Trophoblast cell (in vitro differentiated cells and primary cell): Measurements from ENCODE around the gene WNK4.

Source experiments
- DNase-seq, 2 donors: peaks; one replicate each; pipeline ENCODE4 v3.0.0-alpha.2; 2016
- H2AFZ ChIP-seq: 2 replicates; pipeline ENCODE4 v1.6.1; 2013; ENCODE audit warnings: low read length, moderate library complexity, mild to moderate bottlenecking; ENCODE audit not compliant: insufficient read depth, poor library complexity
- H2AK5ac ChIP-seq: 2 replicates; pipeline ENCODE4 v1.6.1; 2013; ENCODE audit warnings: mild to moderate bottlenecking, low read length
- H2BK120ac ChIP-seq: 2 replicates; pipeline ENCODE4 v1.6.1; 2013; ENCODE audit warnings: low read length, mild to moderate bottlenecking, moderate library complexity; ENCODE audit not compliant: insufficient read depth, poor library complexity
- H2BK12ac ChIP-seq: 2 replicates; pipeline ENCODE4 v1.6.1; 2013; ENCODE audit warnings: mild to moderate bottlenecking, low read length, moderate library complexity
- H2BK5ac ChIP-seq: 2 replicates; pipeline ENCODE4 v1.6.1; 2013; ENCODE audit warnings: low read length, low read depth, moderate library complexity, mild to moderate bottlenecking; ENCODE audit not compliant: poor library complexity
- H3K14ac ChIP-seq: 2 replicates; pipeline ENCODE4 v1.6.1; 2013; ENCODE audit warnings: mild to moderate bottlenecking, low read length
- H3K18ac ChIP-seq: 2 replicates; pipeline ENCODE4 v1.6.1; 2013; ENCODE audit warnings: mild to moderate bottlenecking, low read length
- H3K23ac ChIP-seq: 2 replicates; pipeline ENCODE4 v1.6.1; 2013; ENCODE audit warnings: low read length
- H3K27ac ChIP-seq: 2 replicates; pipeline ENCODE4 v1.5.1; 2013; ENCODE audit warnings: low read depth, mild to moderate bottlenecking, inconsistent platforms, low read length, moderate library complexity
- H3K27me3 ChIP-seq: 2 replicates; pipeline ENCODE4 v1.6.1; 2013; ENCODE audit warnings: inconsistent platforms, mild to moderate bottlenecking, low read length, moderate library complexity; ENCODE audit not compliant: insufficient read depth
- H3K36me3 ChIP-seq, 2 experiments: 1 replicate in 1 of 2; 2 replicates in 1 of 2; pipeline ENCODE4 v1.6.1; 2013; ENCODE audit warnings: low read length in 2 of 2, mild to moderate bottlenecking in 2 of 2, moderate library complexity in 1 of 2; ENCODE audit not compliant: insufficient read depth in 2 of 2, control insufficient read depth in 1 of 2
- H3K4ac ChIP-seq: 2 replicates; pipeline ENCODE4 v1.6.1; 2013; ENCODE audit warnings: low read depth, mild to moderate bottlenecking, low read length, moderate library complexity
- H3K4me1 ChIP-seq, 2 experiments: 1 replicate in 1 of 2; 2 replicates in 1 of 2; pipeline ENCODE4 v1.6.1; 2013; ENCODE audit warnings: low read length in 2 of 2, mild to moderate bottlenecking in 2 of 2, moderate library complexity in 1 of 2; ENCODE audit not compliant: insufficient read depth in 2 of 2, control insufficient read depth in 1 of 2
- H3K4me2 ChIP-seq: 2 replicates; pipeline ENCODE4 v1.6.1; 2013; ENCODE audit warnings: inconsistent platforms, mild to moderate bottlenecking, low read length, moderate library complexity
- H3K4me3 ChIP-seq: 2 replicates; pipeline ENCODE4 v1.5.1; 2013; ENCODE audit warnings: mild to moderate bottlenecking, low read depth, low read length, inconsistent platforms
- H3K79me1 ChIP-seq: one replicate; pipeline ENCODE4 v1.6.1; 2013; ENCODE audit warnings: low read length
- H3K79me2 ChIP-seq: 2 replicates; pipeline ENCODE4 v1.6.1; 2013; ENCODE audit warnings: low read length, mild to moderate bottlenecking; ENCODE audit not compliant: control insufficient read depth, insufficient read depth, poor library complexity
- H3K9ac ChIP-seq: 2 replicates; pipeline ENCODE4 v1.6.1; 2013; ENCODE audit warnings: mild to moderate bottlenecking, low read length
- H3K9me3 ChIP-seq: 2 replicates; pipeline ENCODE4 v1.6.1; 2013; ENCODE audit warnings: low read depth, mild to moderate bottlenecking, control low read depth, inconsistent platforms, low read length; ENCODE audit not compliant: insufficient read depth
- H4K12ac ChIP-seq: 2 replicates; pipeline ENCODE4 v1.6.1; 2013; ENCODE audit warnings: low read depth, mild to moderate bottlenecking, low read length, moderate library complexity
- H4K8ac ChIP-seq: 2 replicates; pipeline ENCODE4 v1.6.1; 2013; ENCODE audit warnings: low read depth, mild to moderate bottlenecking, low read length, moderate library complexity
- H4K91ac ChIP-seq: one replicate; pipeline ENCODE4 v1.6.1; 2013; ENCODE audit warnings: low read depth, mild to moderate bottlenecking, low read length, moderate library complexity
- WGBS: extraction: QIAGEN DNeasy Blood & Tissue Kit; methylation state at CpG from one replicate; pipeline ENCODE4 v1.1.7; 2013; ENCODE audit warnings: missing lambda C conversion rate; ENCODE audit not compliant: insufficient read length, insufficient coverage; ENCODE audit errors: extremely low coverage; 5-methylcytosine and 5-hydroxymethylcytosine counted together

Gene WNK4

GRCh38 chr17:42791948-42792347 is 11.5 kb downstream of the WNK4 start:
- Histone ChIP-seq H2BK5ac (no peak overlapping the region), H3K4me1 (no peaks in the 10 kb centered on the region), H3K4me2 (no peak overlapping the region), H3K14ac (no peak overlapping the region), H4K8ac (no peak overlapping the region), H3K79me1 (no peaks in the 10 kb centered on the region), H3K23ac (no peak overlapping the region), H2AFZ (no peak overlapping the region), H3K36me3 (peaks cover 9 to 10% of the 10 kb centered on the region in 2 experiments), H4K91ac (no peak overlapping the region), H4K12ac (no peak overlapping the region), H3K79me2 (no peaks in the 10 kb centered on the region), H3K9ac (no peak overlapping the region), H3K27ac (no peak overlapping the region), H2AK5ac (no peak overlapping the region), H3K18ac (no peak overlapping the region), H3K27me3 (no peaks in the 10 kb centered on the region), H3K4me3 (no peak overlapping the region), H2BK12ac (no peak overlapping the region), H2BK120ac (no peak overlapping the region), H3K4ac (no peak overlapping the region), H3K9me3 (no peaks in the 10 kb centered on the region)
- no CpG with 5 or more reads among the region's 2 CpGs for WGBS
- no peak for DNase-seq

GRCh38 chr17:42792545-42792944 is 12.1 kb downstream of the WNK4 start:
- no CpG with 5 or more reads among the region's 5 CpGs for WGBS
- Histone ChIP-seq H3K23ac (no peak overlapping the region), H4K12ac (no peak overlapping the region), H3K4ac (no peak overlapping the region), H3K36me3 (peaks cover 9 to 10% of the 10 kb centered on the region in 2 experiments), H3K9me3 (no peaks in the 10 kb centered on the region), H3K14ac (no peak overlapping the region), H3K27ac (no peak overlapping the region), H4K8ac (no peak overlapping the region), H2BK12ac (no peak overlapping the region), H3K27me3 (no peaks in the 10 kb centered on the region), H2AK5ac (no peak overlapping the region), H3K4me2 (no peak overlapping the region), H2BK5ac (no peak overlapping the region), H2BK120ac (no peak overlapping the region), H3K4me1 (peaks cover 0 to 1% of the 10 kb centered on the region in 2 experiments), H2AFZ (no peak overlapping the region), H3K79me1 (no peaks in the 10 kb centered on the region), H3K4me3 (no peak overlapping the region), H3K18ac (no peak overlapping the region), H3K9ac (no peak overlapping the region), H4K91ac (no peak overlapping the region), H3K79me2 (no peaks in the 10 kb centered on the region)
- no peak for DNase-seq

DNA sequence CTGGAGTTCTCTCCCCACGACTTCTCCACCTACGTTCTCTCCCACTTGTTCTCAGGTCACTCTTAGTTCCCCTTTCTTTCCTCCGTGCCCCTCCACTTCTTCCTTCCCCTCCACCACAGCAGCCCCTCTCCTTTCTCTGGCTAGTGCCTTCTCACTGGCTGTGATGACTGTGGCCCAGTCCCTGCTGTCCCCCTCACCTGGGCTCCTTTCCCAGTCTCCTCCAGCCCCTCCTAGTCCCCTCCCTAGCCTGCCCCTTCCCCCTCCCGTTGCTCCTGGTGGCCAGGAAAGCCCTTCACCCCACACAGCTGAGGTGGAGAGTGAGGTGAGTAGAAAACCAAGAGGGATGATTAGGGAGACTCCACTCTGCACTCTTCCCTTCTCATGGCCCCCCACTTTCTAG is 14.7 kb downstream of the WNK4 start:
- Histone ChIP-seq H2BK12ac (no peak overlapping the region), H3K27me3 (no peaks in the 10 kb centered on the region), H3K27ac (no peak overlapping the region), H3K14ac (no peak overlapping the region), H4K12ac (no peak overlapping the region), H3K4me1 (peaks cover 4 to 9% of the 10 kb centered on the region in 2 experiments), H3K4ac (no peak overlapping the region), H3K79me2 (peaks cover 3% of the 10 kb centered on the region), H3K23ac (no peak overlapping the region), H2BK120ac (no peak overlapping the region), H2BK5ac (no peak overlapping the region), H2AFZ (no peak overlapping the region), H3K4me3 (no peak overlapping the region), H3K36me3 (peaks cover 9 to 10% of the 10 kb centered on the region in 2 experiments), H4K8ac (no peak overlapping the region), H3K4me2 (no peak overlapping the region), H3K18ac (no peak overlapping the region), H3K9me3 (no peaks in the 10 kb centered on the region), H2AK5ac (no peak overlapping the region), H3K79me1 (peaks cover 2% of the 10 kb centered on the region), H4K91ac (no peak overlapping the region), H3K9ac (no peak overlapping the region)
- DNase-seq, result no peak
- no CpG with 5 or more reads among the region's 4 CpGs for WGBS

DNA sequence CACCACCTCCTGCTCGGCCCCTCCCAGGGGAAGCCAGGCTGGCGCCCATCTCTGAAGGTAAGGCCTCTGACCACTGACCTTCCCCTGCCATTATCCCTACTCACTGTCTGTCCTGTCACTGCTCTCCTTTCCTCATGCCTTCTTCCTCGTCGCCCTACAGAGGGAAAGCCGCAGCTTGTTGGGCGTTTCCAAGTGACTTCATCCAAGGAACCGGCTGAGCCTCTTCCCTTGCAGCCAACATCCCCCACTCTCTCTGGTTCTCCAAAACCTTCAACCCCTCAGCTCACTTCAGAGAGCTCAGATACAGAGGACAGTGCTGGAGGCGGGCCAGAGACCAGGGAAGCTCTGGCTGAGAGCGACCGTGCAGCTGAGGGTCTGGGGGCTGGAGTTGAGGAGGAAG is 15.1 kb downstream of the WNK4 start:
- Histone ChIP-seq H3K9me3 (no peaks in the 10 kb centered on the region), H3K79me1 (peaks cover 2% of the 10 kb centered on the region), H3K9ac (no peak overlapping the region), H3K4me2 (no peak overlapping the region), H2AFZ (no peak overlapping the region), H2AK5ac (no peak overlapping the region), H4K12ac (no peak overlapping the region), H4K91ac (no peak overlapping the region), H2BK12ac (no peak overlapping the region), H3K14ac (no peak overlapping the region), H3K4me1 (peaks cover 4 to 9% of the 10 kb centered on the region in 2 experiments), H4K8ac (no peak overlapping the region), H2BK5ac (no peak overlapping the region), H3K27ac (no peak overlapping the region), H3K18ac (no peak overlapping the region), H3K23ac (no peak overlapping the region), H3K4me3 (no peak overlapping the region), H3K27me3 (no peaks in the 10 kb centered on the region), H3K4ac (no peak overlapping the region), H3K36me3 (peaks cover 9 to 10% of the 10 kb centered on the region in 2 experiments), H3K79me2 (peaks cover 3% of the 10 kb centered on the region), H2BK120ac (no peak overlapping the region)
- no peak for DNase-seq
- WGBS, result no CpG with 5 or more reads among the region's 10 CpGs
